ENCODE results near the gene DDX49. TPM values are rescaled to one million over a fixed set of nuclear protein-coding genes. Genes with fewer than 3 reads are reported as not detected.

The DDX49 gene
- total RNA-seq, 1 experiment from 2014 or later = 47.9 TPM

GRCh38 chr19:18929311-18929710 is 9.8 kb downstream of the DDX49 start:
- H3K4me1 Mint-ChIP-seq = peaks cover 12% of the 10 kb centered on the region
- ChIA-PET POLR2A (interaction anchor here (0.8 to 1.5 kb wide), 2 partner anchors 36 to 57 kb away, joined by 3 read pairs; no protein-coding TSS in a partner anchor), CTCF (interaction anchor here (1.8 to 3.3 kb wide), 2 partner anchors 11 to 58 kb away, joined by 4 to 13 read pairs; no protein-coding TSS in a partner anchor)
- H3K9me3 Mint-ChIP-seq = no peaks in the 10 kb centered on the region
- H3K4me3 Mint-ChIP-seq = no peak overlapping the region
- no peak overlapping the region for H3K27ac Mint-ChIP-seq
- TF ChIP-seq ZNF396 (CRISPR knock-in tag; IDR thresholded peaks at IDR 0.05; ENCODE audit: borderline replicate concordance) (no peak), RORB (CRISPR knock-in tag; IDR thresholded peaks at IDR 0.05) (no peak), SOX15 (CRISPR knock-in tag; IDR thresholded peaks at IDR 0.05) (no peak), HMGA2 (CRISPR knock-in tag; IDR thresholded peaks at IDR 0.05) (no peak), MYBL2 (CRISPR knock-in tag; IDR thresholded peaks at IDR 0.05) (no peak), AFF4 (CRISPR knock-in tag; IDR thresholded peaks at IDR 0.05; ENCODE audit: borderline replicate concordance) (no peak), E2F4 (CRISPR knock-in tag; IDR thresholded peaks at IDR 0.05; ENCODE audit: borderline replicate concordance, low read depth) (no peak), MLX (CRISPR knock-in tag; IDR thresholded peaks at IDR 0.05) (no peak), ESRRA (CRISPR knock-in tag; IDR thresholded peaks at IDR 0.05; ENCODE audit: borderline replicate concordance) (no peak), ZNF138 (CRISPR knock-in tag; conservative IDR thresholded peaks at IDR 0.05) (no peak), CBFB (CRISPR knock-in tag; IDR thresholded peaks at IDR 0.05; ENCODE audit: low read depth) (no peak), ARID4B (CRISPR knock-in tag; IDR thresholded peaks at IDR 0.05; ENCODE audit: borderline replicate concordance) (no peak), NR1H2 (CRISPR knock-in tag; IDR thresholded peaks at IDR 0.05) (no peak), JAZF1 (CRISPR knock-in tag; IDR thresholded peaks at IDR 0.05) (no peak)
- ATAC-seq (no peak), DNase-seq (ENCODE audit: low spot score) (no peak)
- no peaks in the 10 kb centered on the region for H3K27me3 Mint-ChIP-seq (ENCODE audit: low read depth)
- H3K36me3 Mint-ChIP-seq = peaks cover 18% of the 10 kb centered on the region

All from WTC11 (cell line).